ENCODE results near the gene FAM81B. TPM values are rescaled to one million over a fixed set of nuclear protein-coding genes. Genes with fewer than 3 reads are reported as not detected.

The FAM81B gene
- polyA plus RNA-seq, 1 of the 3 experiments (the other 2 are of a cell fraction), result 0.21 TPM

DNA sequence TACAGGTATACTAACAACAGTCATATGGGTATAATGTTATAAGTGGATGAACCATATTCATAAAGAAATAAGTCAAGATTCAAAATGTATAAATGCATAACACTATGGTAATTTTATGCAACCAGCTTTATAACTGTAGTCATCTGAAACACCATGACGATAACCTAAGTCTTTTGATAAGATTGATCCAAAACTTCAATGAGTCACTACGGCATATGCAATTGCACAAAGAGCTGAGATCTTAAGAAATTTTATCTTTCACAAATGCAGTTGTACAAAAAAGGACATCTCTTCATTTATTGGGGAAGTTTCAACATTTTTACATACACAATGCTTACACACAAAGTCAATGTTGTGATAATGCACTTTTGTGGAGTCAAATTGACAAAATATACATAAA, 20.3 kb downstream of the FAM81B start:
- Histone ChIP-seq H3K9ac (no peak overlapping the region), H2AFZ (ENCODE audit: low read depth) (no peak overlapping the region), H3F3A (replicated peaks; ENCODE audit: insufficient read depth) (peaks cover 10% of the 10 kb centered on the region), H3K9me3 (no peaks in the 10 kb centered on the region), H3K4me3 (ENCODE audit: low read depth in 2 of 2, low read length in 1 of 2) (no peak overlapping the region), H3K79me2 (ENCODE audit: insufficient read depth) (no peaks in the 10 kb centered on the region), H3K4me2 (no peak overlapping the region), H3K27ac (ENCODE audit: low read depth in 2 of 2, low read length in 1 of 2) (no peak overlapping the region), H3K36me3 (replicated peaks in 1 of 2; ENCODE audit: control insufficient read depth in 1 of 2, insufficient read depth in 2 of 2, low read length in 1 of 2) (no peaks in the 10 kb centered on the region), H3K27me3 (ENCODE audit: insufficient read depth) (no peaks in the 10 kb centered on the region), H4K20me1 (ENCODE audit: insufficient read depth) (no peaks in the 10 kb centered on the region), H3K9me2 (peaks cover 3% of the 10 kb centered on the region; the same call in 1 of the 2 replicates), H3K4me1 (ENCODE audit: control insufficient read depth in 1 of 2, insufficient read depth in 2 of 2, low read depth in 1 of 2, low read length in 1 of 2) (peaks cover 0 to 2% of the 10 kb centered on the region in 2 experiments; a peak in 2 of 4 replicates)
- TF ChIP-seq JUND (IDR thresholded peaks at IDR 0.05) (no peak), RAD21 (IDR thresholded peaks at IDR 0.05; ENCODE audit: low read length) (no peak), TAF1 (IDR thresholded peaks at IDR 0.05; ENCODE audit: borderline replicate concordance, low read depth, low read length) (no peak), FOXJ3 (CRISPR knock-in tag; IDR thresholded peaks at IDR 0.05) (no peak), TCF12 (IDR thresholded peaks at IDR 0.05) (no peak), NFIC (IDR thresholded peaks at IDR 0.05; ENCODE audit: borderline replicate concordance) (no peak)
- TF ChIP-seq, protein P1, sequence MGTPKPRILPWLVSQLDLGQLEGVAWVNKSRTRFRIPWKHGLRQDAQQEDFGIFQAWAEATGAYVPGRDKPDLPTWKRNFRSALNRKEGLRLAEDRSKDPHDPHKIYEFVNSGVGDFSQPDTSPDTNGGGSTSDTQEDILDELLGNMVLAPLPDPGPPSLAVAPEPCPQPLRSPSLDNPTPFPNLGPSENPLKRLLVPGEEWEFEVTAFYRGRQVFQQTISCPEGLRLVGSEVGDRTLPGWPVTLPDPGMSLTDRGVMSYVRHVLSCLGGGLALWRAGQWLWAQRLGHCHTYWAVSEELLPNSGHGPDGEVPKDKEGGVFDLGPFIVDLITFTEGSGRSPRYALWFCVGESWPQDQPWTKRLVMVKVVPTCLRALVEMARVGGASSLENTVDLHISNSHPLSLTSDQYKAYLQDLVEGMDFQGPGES (IDR thresholded peaks at IDR 0.05; ENCODE audit: low read depth, low read length), result no peak
- TF ChIP-seq, protein P2, sequence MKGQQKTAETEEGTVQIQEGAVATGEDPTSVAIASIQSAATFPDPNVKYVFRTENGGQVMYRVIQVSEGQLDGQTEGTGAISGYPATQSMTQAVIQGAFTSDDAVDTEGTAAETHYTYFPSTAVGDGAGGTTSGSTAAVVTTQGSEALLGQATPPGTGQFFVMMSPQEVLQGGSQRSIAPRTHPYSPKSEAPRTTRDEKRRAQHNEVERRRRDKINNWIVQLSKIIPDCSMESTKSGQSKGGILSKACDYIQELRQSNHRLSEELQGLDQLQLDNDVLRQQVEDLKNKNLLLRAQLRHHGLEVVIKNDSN (IDR thresholded peaks at IDR 0.05; ENCODE audit: borderline replicate concordance, low read depth), result no peak
- TF ChIP-seq, protein P3, sequence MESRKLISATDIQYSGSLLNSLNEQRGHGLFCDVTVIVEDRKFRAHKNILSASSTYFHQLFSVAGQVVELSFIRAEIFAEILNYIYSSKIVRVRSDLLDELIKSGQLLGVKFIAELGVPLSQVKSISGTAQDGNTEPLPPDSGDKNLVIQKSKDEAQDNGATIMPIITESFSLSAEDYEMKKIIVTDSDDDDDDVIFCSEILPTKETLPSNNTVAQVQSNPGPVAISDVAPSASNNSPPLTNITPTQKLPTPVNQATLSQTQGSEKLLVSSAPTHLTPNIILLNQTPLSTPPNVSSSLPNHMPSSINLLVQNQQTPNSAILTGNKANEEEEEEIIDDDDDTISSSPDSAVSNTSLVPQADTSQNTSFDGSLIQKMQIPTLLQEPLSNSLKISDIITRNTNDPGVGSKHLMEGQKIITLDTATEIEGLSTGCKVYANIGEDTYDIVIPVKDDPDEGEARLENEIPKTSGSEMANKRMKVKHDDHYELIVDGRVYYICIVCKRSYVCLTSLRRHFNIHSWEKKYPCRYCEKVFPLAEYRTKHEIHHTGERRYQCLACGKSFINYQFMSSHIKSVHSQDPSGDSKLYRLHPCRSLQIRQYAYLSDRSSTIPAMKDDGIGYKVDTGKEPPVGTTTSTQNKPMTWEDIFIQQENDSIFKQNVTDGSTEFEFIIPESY (IDR thresholded peaks at IDR 0.05; ENCODE audit: borderline replicate concordance, low read depth), result no peak
- DNase-seq, result no peak
- WGBS (ENCODE audit: low lambda C conversion rate), result 65% methylated on average over 2 of the region's 2 CpGs
- ChIA-PET POLR2A (no interaction called here), CTCF (interaction anchor here (1.0 kb wide), 1 partner anchor 31 kb away, joined by 3 read pairs; no protein-coding TSS in a partner anchor)

DNA sequence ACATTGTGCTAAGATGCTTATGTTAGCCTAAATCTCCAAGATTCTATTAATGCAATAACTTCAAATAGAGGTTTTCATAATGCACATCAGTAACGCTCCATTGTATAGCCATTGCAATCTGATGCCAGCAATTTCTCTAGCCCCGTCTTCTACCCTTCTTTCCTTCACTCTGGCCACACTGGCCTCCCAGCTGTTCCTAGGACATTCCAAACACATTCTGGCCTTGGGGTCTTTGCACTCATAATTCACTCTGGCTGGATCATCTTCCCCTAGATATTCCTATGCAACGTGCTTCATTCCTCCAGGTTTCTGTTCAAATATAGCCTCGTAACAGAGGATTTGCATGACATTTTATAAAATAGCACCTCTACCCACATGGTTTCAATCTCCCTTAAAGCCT, 23.3 kb downstream of the FAM81B start:
- POLR2A ChIA-PET, result no interaction called here
- TF ChIP-seq RCOR1 (IDR thresholded peaks at IDR 0.05; ENCODE audit: low read length) (no peak), SMC3 (IDR thresholded peaks at IDR 0.05; ENCODE audit: low read depth, low read length) (no peak), FOSL2 (IDR thresholded peaks at IDR 0.05; ENCODE audit: borderline replicate concordance, low read depth) (no peak), JUND (IDR thresholded peaks at IDR 0.05) (no peak), GABPA (IDR thresholded peaks at IDR 0.05; ENCODE audit: low read depth) (no peak), FOXJ3 (CRISPR knock-in tag; IDR thresholded peaks at IDR 0.05) (no peak), GATA2 (CRISPR knock-in tag; IDR thresholded peaks at IDR 0.05) (no peak), TAF1 (IDR thresholded peaks at IDR 0.05; ENCODE audit: borderline replicate concordance, low read depth, low read length) (no peak), NFIC (IDR thresholded peaks at IDR 0.05; ENCODE audit: borderline replicate concordance) (no peak), EP300 (IDR thresholded peaks at IDR 0.05; ENCODE audit: borderline replicate concordance in 1 of 2, low read depth in 1 of 2, low read length in 1 of 2) (no peak), POLR2AphosphoS5 (IDR thresholded peaks at IDR 0.05; ENCODE audit: low read depth, low read length) (no peak), TCF12 (IDR thresholded peaks at IDR 0.05) (no peak), RAD21 (IDR thresholded peaks at IDR 0.05; ENCODE audit: low read length) (no peak)
- TF ChIP-seq, protein P3 (IDR thresholded peaks at IDR 0.05; ENCODE audit: borderline replicate concordance, low read depth), result no peak
- TF ChIP-seq, protein P4, sequence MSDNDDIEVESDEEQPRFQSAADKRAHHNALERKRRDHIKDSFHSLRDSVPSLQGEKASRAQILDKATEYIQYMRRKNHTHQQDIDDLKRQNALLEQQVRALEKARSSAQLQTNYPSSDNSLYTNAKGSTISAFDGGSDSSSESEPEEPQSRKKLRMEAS (IDR thresholded peaks at IDR 0.05; ENCODE audit: low read depth), result no peak
- TF ChIP-seq, protein P1 (IDR thresholded peaks at IDR 0.05; ENCODE audit: low read depth, low read length), result no peak
- TF ChIP-seq, protein P5, sequence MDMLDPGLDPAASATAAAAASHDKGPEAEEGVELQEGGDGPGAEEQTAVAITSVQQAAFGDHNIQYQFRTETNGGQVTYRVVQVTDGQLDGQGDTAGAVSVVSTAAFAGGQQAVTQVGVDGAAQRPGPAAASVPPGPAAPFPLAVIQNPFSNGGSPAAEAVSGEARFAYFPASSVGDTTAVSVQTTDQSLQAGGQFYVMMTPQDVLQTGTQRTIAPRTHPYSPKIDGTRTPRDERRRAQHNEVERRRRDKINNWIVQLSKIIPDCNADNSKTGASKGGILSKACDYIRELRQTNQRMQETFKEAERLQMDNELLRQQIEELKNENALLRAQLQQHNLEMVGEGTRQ (IDR thresholded peaks at IDR 0.05; ENCODE audit: borderline replicate concordance, low read depth, low read length), result no peak

More for the DNA sequence above, 23.3 kb downstream of the FAM81B start:
- CTCF ChIA-PET, result no interaction called here
- Histone ChIP-seq H3F3A (replicated peaks; ENCODE audit: insufficient read depth) (no peaks in the 10 kb centered on the region), H3K27me3 (ENCODE audit: insufficient read depth) (no peaks in the 10 kb centered on the region), H3K9me3 (no peaks in the 10 kb centered on the region), H3K9me2 (peaks cover 3% of the 10 kb centered on the region; the same call in 1 of the 2 replicates), H3K36me3 (replicated peaks in 1 of 2; ENCODE audit: control insufficient read depth in 1 of 2, insufficient read depth in 2 of 2, low read length in 1 of 2) (no peaks in the 10 kb centered on the region), H3K4me3 (ENCODE audit: low read depth in 2 of 2, low read length in 1 of 2) (no peak overlapping the region), H3K79me2 (ENCODE audit: insufficient read depth) (no peaks in the 10 kb centered on the region), H3K27ac (ENCODE audit: low read depth in 2 of 2, low read length in 1 of 2) (no peak overlapping the region), H2AFZ (ENCODE audit: low read depth) (no peak overlapping the region), H3K4me2 (no peak overlapping the region), H3K9ac (no peak overlapping the region), H4K20me1 (ENCODE audit: insufficient read depth) (no peaks in the 10 kb centered on the region), H3K4me1 (ENCODE audit: control insufficient read depth in 1 of 2, insufficient read depth in 2 of 2, low read depth in 1 of 2, low read length in 1 of 2) (no peaks in the 10 kb centered on the region)
- no peak for DNase-seq
- 50% methylated on average over 4 of the region's 4 CpGs for WGBS (ENCODE audit: low lambda C conversion rate)

Data from SK-N-SH (cell line).